Sigmoid colon (tissue), 4 donors: ENCODE measurements around the gene DLL3.

Experiments used
- CTCF ChIP-seq, 4 experiments: fragments of 450-650 bp in 3 of 4; fragments of 200-600 bp in 1 of 4; IDR thresholded peaks; one replicate each; pipeline ENCODE4 v1.5.1; 2016 to 2019; ENCODE audit warnings: antibody characterized with exemption in 4 of 4, mild to moderate bottlenecking in 3 of 4, moderate library complexity in 2 of 4
- EP300 ChIP-seq, 4 donors: sonication (generic); formaldehyde crosslinking; IDR thresholded peaks; one replicate each; pipeline ENCODE4 v1.6.1; 2017; ENCODE audit warnings: antibody characterized with exemption in 4 of 4

GRCh38 chr19:39465956-39466747, 32.6 kb upstream of the DLL3 start:
- no peak for TF ChIP-seq EP300 (IDR thresholded peaks at IDR 0.05)
- TF ChIP-seq CTCF (IDR thresholded peaks at IDR 0.05), result no peak
